Measurements from ENCODE around the gene ZNF148.

DNA sequence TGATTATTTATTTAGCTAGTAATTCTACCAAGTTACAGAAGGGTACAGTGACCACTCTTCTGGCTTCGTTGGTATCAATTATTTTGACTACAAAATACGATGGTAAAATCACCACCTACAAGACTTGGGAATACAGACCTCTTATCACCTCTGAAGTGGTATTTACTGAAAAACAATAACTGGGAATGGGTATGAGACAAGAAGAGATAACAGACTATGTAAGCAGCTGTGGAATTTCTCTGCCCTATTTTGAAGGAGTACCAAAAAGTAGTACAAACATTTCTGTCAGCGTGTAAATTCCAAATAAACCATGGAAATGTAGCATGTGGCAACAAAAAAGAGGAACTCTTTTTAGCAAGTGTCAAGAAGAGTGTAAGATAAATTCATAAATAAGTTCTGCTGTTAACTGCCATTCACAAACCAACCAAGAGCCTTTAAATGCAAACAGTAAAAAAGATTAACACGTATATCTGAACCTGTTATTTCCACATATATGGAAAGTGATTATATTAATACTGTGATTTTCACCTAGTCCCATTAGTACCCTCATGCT lies 85.6 kb downstream of the ZNF148 start:
- no peak for TF ChIP-seq POLR2A (IDR thresholded peaks at IDR 0.05; ENCODE audit: low read length)
- TF ChIP-seq GATA1 (IDR thresholded peaks at IDR 0.05; ENCODE audit: low read depth, low read length): no peak

All from erythroblast (primary cell).